HCT116 (cell line): Measurements from ENCODE around the gene CA14. TPM values are rescaled to one million over a fixed set of nuclear protein-coding genes. Genes with fewer than 3 reads are reported as not detected.
A peak's percentile ranks its signal among the peaks of the same experiment; 100 is the strongest.

Source experiments
- ATAC-seq: fragments of 200-7000 bp; cut with Tn5 transposase; 2 replicates; pipeline ENCODE4 v1.9.1; 2020; ENCODE audit warnings: mild to moderate bottlenecking, moderate library complexity
- BruUV-seq: library from RNA; stranded (reverse); fragments of 400-500 nt; replicated peaks from 2 replicates; lab custom pipeline; 2021; lab: Mats Ljungman, UMichigan
- CTCF ChIA-PET: fragments of 300-600 bp; sonication (Branson Sonifier 250); formaldehyde crosslinking; loops from one replicate; lab custom pipeline; 2021; ENCODE audit warnings: antibody characterized with exemption; lab: Charles Lee
- POLR2A ChIA-PET: fragments of 300-600, 350-600 bp; sonication (Branson Sonifier 250); formaldehyde crosslinking; loops from one replicate; lab custom pipeline; 2021; ENCODE audit warnings: antibody characterized with exemption; lab: Charles Lee
- RAD21 ChIA-PET, 2 experiments: fragments of 300-600 bp; sonication (Branson Sonifier 250); formaldehyde crosslinking; loops; one replicate each; lab custom pipeline; 2023; ENCODE audit warnings: low total read pairs in 2 of 2; ENCODE audit not compliant: uncharacterized antibody in 2 of 2, unreplicated experiment in 2 of 2, low non-redundant PET in 1 of 2; lab: Charles Lee
- DNase-seq: peaks from one replicate; pipeline ENCODE4 v3.0.0-alpha.2; 2010; ENCODE audit warnings: low read depth, low spot score
- H2AFZ ChIP-seq: fragments of 200-600 bp; shearing (Covaris generic), sonication (generic); 2 replicates; pipeline ENCODE4 v1.6.1; 2017; ENCODE audit warnings: low read depth, mixed run types, mixed read lengths, antibody characterized with exemption, low read length; ENCODE audit not compliant: poor library complexity, severe bottlenecking
- H3K27ac ChIP-seq: 2 replicates; pipeline ENCODE4 v1.5.1; 2012; ENCODE audit warnings: low read depth, low read length
- H3K27me3 ChIP-seq: fragments of 200-600 bp; sonication (generic); 2 replicates; pipeline ENCODE4 v1.6.1; 2016; ENCODE audit warnings: mixed run types, low read length, mixed read lengths; ENCODE audit not compliant: insufficient read depth
- H3K36me3 ChIP-seq, 2 experiments: fragments of 200-500 bp in 1 of 2; fragments of 200-600 bp in 1 of 2; sonication (Bioruptor generic) in 1 of 2; sonication (generic) in 1 of 2; 2 replicates each; pipeline versions ENCODE4 v1.5.1 to v1.6.1; 2014 to 2016; ENCODE audit warnings: low read length in 2 of 2, inconsistent platforms in 1 of 2, mixed read lengths in 1 of 2, mixed run types in 1 of 2; ENCODE audit not compliant: insufficient read depth in 2 of 2, control insufficient read depth in 1 of 2
- H3K4me1 ChIP-seq, 2 experiments: fragments of 200-600 bp in 1 of 2; sonication (generic) in 1 of 2; 2 replicates each; pipeline versions ENCODE4 v1.5.1 to v1.6.1; 2012 to 2017; ENCODE audit warnings: low read length in 2 of 2, inconsistent platforms in 1 of 2, mild to moderate bottlenecking in 1 of 2, mixed read lengths in 1 of 2, mixed run types in 1 of 2, moderate library complexity in 1 of 2; ENCODE audit not compliant: insufficient read depth in 2 of 2, control insufficient read depth in 1 of 2
- H3K4me2 ChIP-seq: fragments of 200-600 bp; sonication (generic); 2 replicates; pipeline ENCODE4 v1.6.1; 2017; ENCODE audit warnings: mixed run types, low read length, mixed read lengths
- H3K4me3 ChIP-seq, 2 experiments: fragments of 200-600 bp in 1 of 2; sonication (generic) in 1 of 2; replicated peaks in 1 of 2; 2 replicates each; pipeline ENCODE4 v1.5.1; 2011 to 2016; ENCODE audit warnings: low read length in 2 of 2, control low read depth in 1 of 2, low read depth in 1 of 2, mild to moderate bottlenecking in 1 of 2, mixed read lengths in 1 of 2, mixed run types in 1 of 2
- H3K79me2 ChIP-seq: fragments of 200-600 bp; sonication (generic); 2 replicates; pipeline ENCODE4 v1.6.1; 2017; ENCODE audit warnings: mild to moderate bottlenecking, mixed run types, low read length, moderate library complexity, mixed read lengths; ENCODE audit not compliant: insufficient read depth
- H3K9ac ChIP-seq: fragments of 200-600 bp; sonication (generic); 2 replicates; pipeline ENCODE4 v1.6.1; 2016; ENCODE audit warnings: low read length, mixed read lengths
- H3K9me2 ChIP-seq: fragments of 200-600 bp; sonication (generic), shearing (Covaris generic); 2 replicates; pipeline ENCODE4 v1.6.1; 2017; ENCODE audit warnings: mixed run types, mild to moderate bottlenecking, moderate library complexity; ENCODE audit not compliant: insufficient read depth
- H3K9me3 ChIP-seq, 2 experiments: fragments of 200-500 bp in 1 of 2; fragments of 200-600 bp in 1 of 2; sonication (Bioruptor generic) in 1 of 2; sonication (generic) in 1 of 2; 2 replicates each; pipeline ENCODE4 v1.6.1; 2014 to 2017; ENCODE audit warnings: low read length in 2 of 2, mixed read lengths in 2 of 2, inconsistent platforms in 1 of 2, low read depth in 1 of 2, mild to moderate bottlenecking in 1 of 2, mixed run types in 1 of 2, moderate library complexity in 1 of 2; ENCODE audit not compliant: control insufficient read depth in 1 of 2, insufficient read depth in 1 of 2
- H4K20me1 ChIP-seq: fragments of 200-600 bp; sonication (generic), shearing (Covaris generic); 2 replicates; pipeline ENCODE4 v1.6.1; 2017; ENCODE audit warnings: mixed run types, mild to moderate bottlenecking, moderate library complexity; ENCODE audit not compliant: insufficient read depth
- CEBPB ChIP-seq: IDR thresholded peaks from 2 replicates; pipeline ENCODE4 v1.6.1; 2012; ENCODE audit warnings: low read depth
- EGR1 ChIP-seq: IDR thresholded peaks from 2 replicates; pipeline ENCODE4 v1.6.1; 2012; ENCODE audit warnings: low read depth
- ELF1 ChIP-seq: IDR thresholded peaks from 2 replicates; pipeline ENCODE4 v1.6.1; 2012; ENCODE audit warnings: low read depth, borderline replicate concordance
- EZH2phosphoT487 ChIP-seq: fragments of 200-600 bp; IDR thresholded peaks from 2 replicates; pipeline ENCODE4 v1.6.1; 2018; ENCODE audit warnings: antibody characterized with exemption, borderline replicate concordance
- FOSL1 ChIP-seq: IDR thresholded peaks from 2 replicates; pipeline ENCODE4 v1.6.1; 2012; ENCODE audit warnings: low read depth
- POLR2A ChIP-seq: IDR thresholded peaks from 2 replicates; pipeline ENCODE4 v1.7.0; 2011; ENCODE audit warnings: borderline replicate concordance; ENCODE audit not compliant: insufficient read depth, insufficient read length; ENCODE audit errors: extremely low read depth
- POLR2AphosphoS5 ChIP-seq: IDR thresholded peaks from 2 replicates; pipeline ENCODE4 v1.6.1; 2011; ENCODE audit warnings: mild to moderate bottlenecking, low read depth, low read length, moderate library complexity
- RAD21 ChIP-seq: IDR thresholded peaks from 2 replicates; pipeline ENCODE4 v1.6.1; 2012; ENCODE audit warnings: low read depth, mild to moderate bottlenecking
- SP1 ChIP-seq: IDR thresholded peaks from 2 replicates; pipeline ENCODE4 v1.6.1; 2012; ENCODE audit warnings: low read depth
- TCF7L2 ChIP-seq: IDR thresholded peaks from 2 replicates; pipeline ENCODE4 v1.7.0; 2011; ENCODE audit warnings: borderline replicate concordance, inconsistent platforms; ENCODE audit not compliant: insufficient read depth, insufficient read length; ENCODE audit errors: extremely low read depth
- YY1 ChIP-seq: IDR thresholded peaks from 2 replicates; pipeline ENCODE4 v1.6.1; 2011; ENCODE audit warnings: low read length, low read depth, moderate library complexity, mild to moderate bottlenecking; ENCODE audit not compliant: insufficient replicate concordance; ENCODE audit errors: extremely low read depth
- ZFX ChIP-seq: fragments of 450-650 bp; IDR thresholded peaks from 2 replicates; pipeline ENCODE4 v1.6.1; 2017
- intact Hi-C: fragments of 100-400 bp; cut with micrococcal nuclease; formaldehyde crosslinking; loops from 2 replicates; pipeline ENCODE4 v1.10.0; 2022
- total RNA-seq: library from RNA; stranded (reverse); gene quantifications from one replicate; pipeline ENCODE4 v1.2.1, GENCODE V29; 2021; ENCODE audit not compliant: unreplicated experiment
- TF ChIP-seq, protein P1 (sequence below), 3 experiments: fragments of 200-600 bp in 1 of 3; sonication (generic) in 1 of 3; IDR thresholded peaks in 2 of 3; conservative IDR thresholded peaks in 1 of 3; 2 replicates each; pipeline ENCODE4 v1.5.1; 2012 to 2017; ENCODE audit warnings: low read depth in 2 of 3, low read length in 2 of 3, antibody characterized with exemption in 1 of 3, borderline replicate concordance in 1 of 3, control low read depth in 1 of 3, mild to moderate bottlenecking in 1 of 3, mixed read lengths in 1 of 3, mixed run types in 1 of 3, moderate library complexity in 1 of 3; ENCODE audit not compliant: insufficient read depth in 1 of 3
- TF ChIP-seq, protein P2 (sequence below): IDR thresholded peaks from 2 replicates; pipeline ENCODE4 v1.6.1; 2011; ENCODE audit warnings: mild to moderate bottlenecking, low read length, moderate library complexity; ENCODE audit not compliant: insufficient replicate concordance; ENCODE audit errors: extremely low read depth
- TF ChIP-seq, protein P3 (sequence below): IDR thresholded peaks from 2 replicates; pipeline ENCODE4 v1.6.1; 2012

The CA14 gene
- total RNA-seq, 1 experiment from 2014 or later = 0.39 TPM

DNA sequence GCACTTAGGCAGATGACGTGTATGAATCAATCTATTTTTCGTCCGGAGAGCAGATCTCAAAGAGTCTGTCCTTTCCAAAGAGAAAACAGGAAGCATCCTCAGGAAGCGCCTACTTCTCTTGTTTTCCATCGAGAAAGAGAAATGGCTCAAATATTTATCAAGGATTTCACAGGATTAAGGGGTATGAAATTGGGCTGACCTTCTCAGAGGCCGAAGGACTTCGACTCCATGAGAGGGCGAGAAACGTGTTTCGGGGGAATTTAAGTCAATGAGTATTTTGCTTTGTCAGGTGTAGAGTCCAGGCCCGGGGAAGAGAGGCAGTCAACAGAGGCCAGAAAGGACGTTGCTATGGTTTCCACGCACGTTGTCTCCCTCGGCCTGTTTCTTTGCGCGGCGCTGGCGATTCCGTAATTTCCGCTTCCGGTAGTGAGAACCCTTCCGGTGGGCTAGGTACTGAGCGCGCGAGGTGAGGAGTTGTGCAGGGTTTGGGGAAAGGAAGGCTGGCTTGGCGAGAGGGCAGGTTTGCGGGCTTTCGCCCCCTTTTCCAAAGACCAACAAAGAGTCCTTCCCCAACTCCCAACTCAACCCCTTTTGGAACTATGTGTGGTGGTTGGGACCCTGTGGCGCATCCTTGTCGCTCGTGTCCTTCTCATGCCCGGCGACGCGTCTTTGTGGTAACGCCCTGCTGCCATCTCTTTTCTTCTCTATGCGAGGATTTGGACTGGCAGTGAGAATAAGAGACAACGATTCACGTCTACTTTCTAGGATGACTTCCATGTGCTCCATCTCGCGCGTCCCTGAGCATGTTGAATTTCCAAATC, 36.1 kb downstream of the CA14 start, which contains the start of gene MRPS21 (continued):
- peak; percentile 88 for TF ChIP-seq POLR2A
- no peak for TF ChIP-seq RAD21
- TF ChIP-seq POLR2AphosphoS5 = peak; percentile 98
- no peak for TF ChIP-seq EGR1
- no peak for TF ChIP-seq EZH2phosphoT487
- peak; percentile 11 for TF ChIP-seq YY1
- no peak for TF ChIP-seq SP1
- TF ChIP-seq ELF1 = no peak; the same call in 1 of the 2 replicates
- no peak for TF ChIP-seq CEBPB
- peak; percentile 34; the same call in 1 of the 2 replicates for TF ChIP-seq ZFX
- TF ChIP-seq, protein P1, sequence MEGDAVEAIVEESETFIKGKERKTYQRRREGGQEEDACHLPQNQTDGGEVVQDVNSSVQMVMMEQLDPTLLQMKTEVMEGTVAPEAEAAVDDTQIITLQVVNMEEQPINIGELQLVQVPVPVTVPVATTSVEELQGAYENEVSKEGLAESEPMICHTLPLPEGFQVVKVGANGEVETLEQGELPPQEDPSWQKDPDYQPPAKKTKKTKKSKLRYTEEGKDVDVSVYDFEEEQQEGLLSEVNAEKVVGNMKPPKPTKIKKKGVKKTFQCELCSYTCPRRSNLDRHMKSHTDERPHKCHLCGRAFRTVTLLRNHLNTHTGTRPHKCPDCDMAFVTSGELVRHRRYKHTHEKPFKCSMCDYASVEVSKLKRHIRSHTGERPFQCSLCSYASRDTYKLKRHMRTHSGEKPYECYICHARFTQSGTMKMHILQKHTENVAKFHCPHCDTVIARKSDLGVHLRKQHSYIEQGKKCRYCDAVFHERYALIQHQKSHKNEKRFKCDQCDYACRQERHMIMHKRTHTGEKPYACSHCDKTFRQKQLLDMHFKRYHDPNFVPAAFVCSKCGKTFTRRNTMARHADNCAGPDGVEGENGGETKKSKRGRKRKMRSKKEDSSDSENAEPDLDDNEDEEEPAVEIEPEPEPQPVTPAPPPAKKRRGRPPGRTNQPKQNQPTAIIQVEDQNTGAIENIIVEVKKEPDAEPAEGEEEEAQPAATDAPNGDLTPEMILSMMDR (IDR thresholded peaks at IDR 0.05 in 2 of 3, conservative IDR thresholded peaks at IDR 0.05 in 1 of 3; ENCODE audit: borderline replicate concordance in 1 of 3, insufficient read depth in 1 of 3, low read depth in 2 of 3, low read length in 2 of 3) = no peak

DNA sequence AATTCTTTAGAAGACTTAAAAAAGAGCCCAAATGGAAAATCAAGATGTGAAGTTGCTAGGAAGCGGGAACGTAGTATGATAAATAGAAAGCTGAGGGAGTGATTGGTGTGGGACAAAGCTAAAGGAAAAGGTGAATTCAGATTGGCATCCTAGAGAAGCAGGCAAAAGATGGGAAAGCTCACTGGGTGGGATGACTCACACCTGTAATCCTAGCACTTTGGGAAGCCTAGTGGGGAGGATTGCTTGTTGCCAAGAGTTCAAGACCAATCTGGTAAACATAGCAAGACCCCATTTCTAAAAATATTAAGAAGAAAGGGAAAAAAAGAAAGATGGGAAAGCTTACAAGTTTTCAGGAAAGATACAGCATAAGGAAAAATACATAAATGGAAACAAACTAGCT, 37.9 kb downstream of the CA14 start:
- CTCF ChIA-PET = no interaction called here
- Histone ChIP-seq H3K4me3 (no peak overlapping the region), H3K27me3 (no peaks in the 10 kb centered on the region), H4K20me1 (no peaks in the 10 kb centered on the region), H3K9me2 (no peaks in the 10 kb centered on the region), H3K36me3 (peaks cover 9 to 23% of the 10 kb centered on the region in 2 experiments; a peak in 3 of 4 replicates), H3K4me2 (peak overlapping the region; percentile 74; the same call in 1 of the 2 replicates), H3K9ac (no peak overlapping the region), H3K27ac (no peak overlapping the region), H3K4me1 (peaks cover 8 to 16% of the 10 kb centered on the region in 2 experiments; a peak in 3 of 4 replicates), H3K79me2 (peaks cover 65% of the 10 kb centered on the region), H3K9me3 (no peaks in the 10 kb centered on the region), H2AFZ (no peak overlapping the region)
- DNase-seq = no peak
- TF ChIP-seq, protein P2, sequence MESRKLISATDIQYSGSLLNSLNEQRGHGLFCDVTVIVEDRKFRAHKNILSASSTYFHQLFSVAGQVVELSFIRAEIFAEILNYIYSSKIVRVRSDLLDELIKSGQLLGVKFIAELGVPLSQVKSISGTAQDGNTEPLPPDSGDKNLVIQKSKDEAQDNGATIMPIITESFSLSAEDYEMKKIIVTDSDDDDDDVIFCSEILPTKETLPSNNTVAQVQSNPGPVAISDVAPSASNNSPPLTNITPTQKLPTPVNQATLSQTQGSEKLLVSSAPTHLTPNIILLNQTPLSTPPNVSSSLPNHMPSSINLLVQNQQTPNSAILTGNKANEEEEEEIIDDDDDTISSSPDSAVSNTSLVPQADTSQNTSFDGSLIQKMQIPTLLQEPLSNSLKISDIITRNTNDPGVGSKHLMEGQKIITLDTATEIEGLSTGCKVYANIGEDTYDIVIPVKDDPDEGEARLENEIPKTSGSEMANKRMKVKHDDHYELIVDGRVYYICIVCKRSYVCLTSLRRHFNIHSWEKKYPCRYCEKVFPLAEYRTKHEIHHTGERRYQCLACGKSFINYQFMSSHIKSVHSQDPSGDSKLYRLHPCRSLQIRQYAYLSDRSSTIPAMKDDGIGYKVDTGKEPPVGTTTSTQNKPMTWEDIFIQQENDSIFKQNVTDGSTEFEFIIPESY = no peak
- TF ChIP-seq FOSL1 (no peak), POLR2A (no peak), CEBPB (no peak), POLR2AphosphoS5 (no peak), ELF1 (no peak), EGR1 (no peak), TCF7L2 (no peak)
- TF ChIP-seq, protein P3, sequence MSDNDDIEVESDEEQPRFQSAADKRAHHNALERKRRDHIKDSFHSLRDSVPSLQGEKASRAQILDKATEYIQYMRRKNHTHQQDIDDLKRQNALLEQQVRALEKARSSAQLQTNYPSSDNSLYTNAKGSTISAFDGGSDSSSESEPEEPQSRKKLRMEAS = no peak
- POLR2A ChIA-PET = interaction anchor here (1.2 kb wide), 1 partner anchor 14 kb away, joined by 4 read pairs; no protein-coding TSS in a partner anchor
- intact Hi-C loops = no loop called here
- RAD21 ChIA-PET = no interaction called here
- no peak for ATAC-seq
- TSS peak; percentile 28 for BruUV-seq
